Suprapubic skin (tissue), 4 donors: ENCODE results near the gene MPHOSPH8. TPM values are rescaled to one million over a fixed set of nuclear protein-coding genes. Genes with fewer than 3 reads are reported as not detected.

Experiments
- DNase-seq, 2 donors: peaks; one replicate each; pipeline ENCODE4 v3.0.0-alpha.2; 2019; ENCODE audit warnings: low spot score in 2 of 2
- H3K27ac ChIP-seq: fragments of 200-600 bp; sonication (generic); one replicate; pipeline ENCODE4 v1.5.1; 2019
- H3K27me3 ChIP-seq: fragments of 200-600 bp; sonication (generic); one replicate; pipeline ENCODE4 v1.5.1; 2019
- H3K36me3 ChIP-seq: fragments of 200-600 bp; sonication (generic); one replicate; pipeline ENCODE4 v1.5.1; 2019
- H3K4me1 ChIP-seq: fragments of 200-600 bp; sonication (generic); one replicate; pipeline ENCODE4 v1.5.1; 2019
- H3K4me3 ChIP-seq: fragments of 200-600 bp; sonication (generic); one replicate; pipeline ENCODE4 v1.5.1; 2019; ENCODE audit warnings: mild to moderate bottlenecking
- H3K9me3 ChIP-seq: fragments of 200-600 bp; sonication (generic); one replicate; pipeline ENCODE4 v1.5.1; 2019
- EP300 ChIP-seq: sonication (generic); formaldehyde crosslinking; IDR thresholded peaks from one replicate; pipeline ENCODE4 v1.6.1; 2017; ENCODE audit warnings: antibody characterized with exemption
- POLR2A ChIP-seq, 2 donors: fragments of 450-650 bp; IDR thresholded peaks; one replicate each; pipeline ENCODE4 v1.6.1; 2017; ENCODE audit warnings: antibody characterized with exemption in 2 of 2, mild to moderate bottlenecking in 2 of 2, moderate library complexity in 2 of 2
- POLR2AphosphoS5 ChIP-seq, 3 donors: sonication (generic); formaldehyde crosslinking; IDR thresholded peaks; one replicate each; pipeline ENCODE4 v1.6.1; 2017; ENCODE audit warnings: antibody characterized with exemption in 3 of 3
- WGBS: methylation state at CpG from one replicate; pipeline ENCODE4 v1.1.5; 2018; 5-methylcytosine and 5-hydroxymethylcytosine counted together
- total RNA-seq, 4 donors: library from RNA; depleted of rRNA; stranded (reverse); fragments of >200 nt; gene quantifications; one replicate each; pipeline ENCODE4 v1.1.0, GENCODE V29; 2016
- TF ChIP-seq, protein P1 (sequence below), 2 donors: fragments of 200-600 bp in 1 of 2; fragments of 450-650 bp in 1 of 2; sonication (generic) in 1 of 2; IDR thresholded peaks; one replicate each; pipeline ENCODE4 v1.5.1; 2016 to 2019; ENCODE audit warnings: antibody characterized with exemption in 2 of 2, mild to moderate bottlenecking in 1 of 2, moderate library complexity in 1 of 2

Gene MPHOSPH8
- total RNA-seq, 4 donors from 2014 or later, result 21.2 to 43.0 (median 30.2) TPM

DNA sequence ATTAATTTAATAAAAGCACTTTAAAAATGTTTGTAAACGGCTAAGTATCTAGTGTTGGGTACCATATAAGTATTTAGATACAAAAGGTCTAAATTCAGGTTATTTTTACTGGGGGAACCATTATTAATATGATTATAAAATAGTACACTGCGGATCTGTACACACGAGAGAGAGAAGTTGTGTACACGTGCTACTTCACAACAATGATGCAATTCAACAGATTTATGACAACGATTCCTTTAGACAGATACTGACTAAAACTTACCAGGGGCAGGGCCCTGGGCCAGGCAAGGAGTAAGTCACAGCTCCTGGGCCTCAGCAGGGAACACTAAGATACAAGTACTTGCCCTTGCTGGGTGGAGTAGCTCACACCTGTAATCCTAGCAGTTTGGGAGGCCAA, 43.0 kb upstream of the MPHOSPH8 start:
- Histone ChIP-seq H3K4me1 (peaks cover 7% of the 10 kb centered on the region), H3K27me3 (no peaks in the 10 kb centered on the region)
- 79% methylated on average over 5 of the region's 5 CpGs for WGBS

DNA sequence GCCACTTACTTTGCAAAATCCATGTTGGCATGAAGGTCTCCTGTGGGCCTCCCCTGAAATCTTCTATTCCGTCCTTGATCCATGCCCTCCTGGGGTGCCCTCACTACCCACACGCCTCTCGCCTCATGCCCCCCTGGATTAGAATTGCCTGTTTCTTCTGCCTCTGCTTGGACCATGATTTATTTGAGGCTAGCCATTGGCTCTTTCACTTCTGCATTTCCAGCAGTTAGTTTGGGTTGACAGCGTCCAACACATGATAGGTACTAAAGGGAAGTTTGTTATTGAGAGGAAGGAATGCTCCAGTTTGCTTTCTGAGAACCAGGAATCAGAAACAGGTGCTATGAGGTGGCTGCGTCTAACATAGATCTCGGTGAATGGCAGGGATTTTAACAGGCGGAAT, 41.6 kb upstream of the MPHOSPH8 start:
- Histone ChIP-seq H3K27me3 (no peaks in the 10 kb centered on the region), H3K4me3 (no peak overlapping the region), H3K36me3 (no peaks in the 10 kb centered on the region), H3K4me1 (peaks cover 5% of the 10 kb centered on the region), H3K9me3 (no peaks in the 10 kb centered on the region), H3K27ac (no peak overlapping the region)
- no peak for TF ChIP-seq POLR2A (IDR thresholded peaks at IDR 0.05)
- TF ChIP-seq, protein P1, sequence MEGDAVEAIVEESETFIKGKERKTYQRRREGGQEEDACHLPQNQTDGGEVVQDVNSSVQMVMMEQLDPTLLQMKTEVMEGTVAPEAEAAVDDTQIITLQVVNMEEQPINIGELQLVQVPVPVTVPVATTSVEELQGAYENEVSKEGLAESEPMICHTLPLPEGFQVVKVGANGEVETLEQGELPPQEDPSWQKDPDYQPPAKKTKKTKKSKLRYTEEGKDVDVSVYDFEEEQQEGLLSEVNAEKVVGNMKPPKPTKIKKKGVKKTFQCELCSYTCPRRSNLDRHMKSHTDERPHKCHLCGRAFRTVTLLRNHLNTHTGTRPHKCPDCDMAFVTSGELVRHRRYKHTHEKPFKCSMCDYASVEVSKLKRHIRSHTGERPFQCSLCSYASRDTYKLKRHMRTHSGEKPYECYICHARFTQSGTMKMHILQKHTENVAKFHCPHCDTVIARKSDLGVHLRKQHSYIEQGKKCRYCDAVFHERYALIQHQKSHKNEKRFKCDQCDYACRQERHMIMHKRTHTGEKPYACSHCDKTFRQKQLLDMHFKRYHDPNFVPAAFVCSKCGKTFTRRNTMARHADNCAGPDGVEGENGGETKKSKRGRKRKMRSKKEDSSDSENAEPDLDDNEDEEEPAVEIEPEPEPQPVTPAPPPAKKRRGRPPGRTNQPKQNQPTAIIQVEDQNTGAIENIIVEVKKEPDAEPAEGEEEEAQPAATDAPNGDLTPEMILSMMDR (IDR thresholded peaks at IDR 0.05), result no peak
- TF ChIP-seq POLR2AphosphoS5 (IDR thresholded peaks at IDR 0.05), result no peak
- TF ChIP-seq EP300, result no peak
- 88% methylated on average over 7 of the region's 7 CpGs for WGBS
- no peak for DNase-seq

More for the DNA sequence above, 43.0 kb upstream of the MPHOSPH8 start:
- no peaks in the 10 kb centered on the region for H3K9me3 ChIP-seq
- DNase-seq, result no peak
- H3K36me3 ChIP-seq, result no peaks in the 10 kb centered on the region
- TF ChIP-seq EP300 (no peak), POLR2AphosphoS5 (IDR thresholded peaks at IDR 0.05) (no peak), POLR2A (IDR thresholded peaks at IDR 0.05) (no peak)
- TF ChIP-seq, protein P1 (IDR thresholded peaks at IDR 0.05), result no peak
- H3K4me3 ChIP-seq, result no peak overlapping the region
- H3K27ac ChIP-seq, result no peak overlapping the region

DNA sequence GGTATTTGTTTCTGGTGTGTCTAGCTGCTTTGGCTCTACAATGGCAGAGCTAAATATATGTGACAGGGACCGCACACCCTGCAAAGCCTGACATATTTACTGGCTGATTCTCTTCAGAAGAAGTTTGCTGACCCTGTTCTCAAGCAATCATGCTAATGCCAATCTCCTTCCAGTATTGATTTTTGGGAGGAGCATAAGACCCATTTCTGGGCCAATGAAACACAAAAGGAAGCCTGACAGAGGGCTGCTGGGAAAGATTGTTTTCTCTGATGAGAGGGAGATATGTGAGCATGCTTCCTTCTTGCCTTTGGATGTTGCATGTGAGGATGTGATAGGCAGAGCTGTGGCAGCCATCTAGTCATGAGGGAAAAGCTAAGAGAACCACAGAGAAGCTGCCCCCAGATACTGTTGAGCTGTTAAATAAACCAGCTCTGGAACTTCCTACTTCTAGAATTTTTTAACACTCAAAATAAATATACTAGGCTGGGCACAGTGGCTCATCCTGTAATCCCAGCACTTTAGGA, 40.7 kb upstream of the MPHOSPH8 start:
- Histone ChIP-seq H3K9me3 (no peaks in the 10 kb centered on the region), H3K27me3 (no peaks in the 10 kb centered on the region), H3K4me1 (no peaks in the 10 kb centered on the region), H3K4me3 (no peak overlapping the region), H3K27ac (no peak overlapping the region), H3K36me3 (no peaks in the 10 kb centered on the region)
- TF ChIP-seq POLR2AphosphoS5 (IDR thresholded peaks at IDR 0.05) (no peak), EP300 (no peak), POLR2A (IDR thresholded peaks at IDR 0.05) (no peak)
- TF ChIP-seq, protein P1 (IDR thresholded peaks at IDR 0.05), result no peak
- WGBS, result 95% methylated on average over 1 of the region's 1 CpG
- no peak for DNase-seq

DNA sequence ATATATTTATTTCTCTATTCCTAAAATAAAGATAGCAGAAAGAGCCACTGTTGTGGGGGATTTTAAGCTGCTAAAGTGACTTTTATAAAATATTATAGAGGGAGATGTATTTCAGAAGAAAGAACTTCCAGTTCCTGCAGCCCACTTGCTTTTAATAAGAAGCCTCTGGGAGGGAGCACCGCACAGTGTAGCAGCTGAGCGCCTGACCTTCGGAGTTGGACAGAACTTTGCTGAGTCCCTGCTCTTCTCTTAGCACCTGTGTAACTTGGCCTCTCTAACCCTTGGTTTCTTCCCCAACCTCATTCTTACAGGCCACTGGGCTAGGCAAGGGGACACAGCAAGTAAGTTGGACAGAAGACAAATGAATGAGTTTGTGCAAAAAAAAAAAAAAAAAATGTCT, 37.4 kb upstream of the MPHOSPH8 start:
- Histone ChIP-seq H3K9me3 (no peaks in the 10 kb centered on the region), H3K36me3 (no peaks in the 10 kb centered on the region), H3K4me1 (no peaks in the 10 kb centered on the region), H3K27ac (no peak overlapping the region), H3K4me3 (no peak overlapping the region), H3K27me3 (peaks cover 19% of the 10 kb centered on the region)
- no peak for DNase-seq
- TF ChIP-seq POLR2A (IDR thresholded peaks at IDR 0.05) (no peak), EP300 (no peak), POLR2AphosphoS5 (IDR thresholded peaks at IDR 0.05) (no peak)
- TF ChIP-seq, protein P1 (IDR thresholded peaks at IDR 0.05), result no peak
- 88% methylated on average over 3 of the region's 3 CpGs for WGBS

DNA sequence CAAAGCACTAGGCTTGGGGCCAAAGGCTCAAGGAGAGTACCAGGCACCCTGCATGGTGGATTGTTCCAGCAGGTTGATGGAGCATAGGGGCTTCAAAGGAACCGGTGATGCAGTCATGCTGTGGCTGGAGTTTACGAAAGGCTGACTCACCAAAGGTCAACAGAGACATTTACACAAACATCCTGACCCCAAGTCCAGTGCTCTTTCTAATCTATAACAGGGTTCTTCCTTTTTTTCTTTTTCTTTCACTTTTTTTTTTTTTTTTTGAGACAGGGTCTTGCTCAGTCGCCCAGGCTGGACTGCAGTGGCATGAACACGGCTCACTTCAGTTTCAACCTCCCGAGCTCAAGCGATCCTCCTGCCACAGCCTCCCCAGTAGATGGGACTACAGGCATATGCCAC, 36.5 kb upstream of the MPHOSPH8 start:
- H3K4me3 ChIP-seq, result no peak overlapping the region
- TF ChIP-seq POLR2AphosphoS5 (IDR thresholded peaks at IDR 0.05) (no peak), POLR2A (IDR thresholded peaks at IDR 0.05) (no peak), EP300 (no peak)
- TF ChIP-seq, protein P1 (IDR thresholded peaks at IDR 0.05), result no peak
- WGBS, result 88% methylated on average over 6 of the region's 6 CpGs
- H3K27me3 ChIP-seq, result peaks cover 28% of the 10 kb centered on the region
- no peaks in the 10 kb centered on the region for H3K9me3 ChIP-seq
- no peak overlapping the region for H3K27ac ChIP-seq
- H3K36me3 ChIP-seq, result no peaks in the 10 kb centered on the region
- DNase-seq, result no peak
- H3K4me1 ChIP-seq, result peaks cover 5% of the 10 kb centered on the region
